Stimulated activated effector memory CD8-positive, alpha-beta T cell treated with anti-CD3 and anti-CD28 coated beads, Interleukin-12 subunit alpha, Interleukin-12 subunit beta, amount 100 ng/mL, for 72 hours (primary cell): ENCODE results near the gene BTN2A1.
"Not testable (repeated sequence)": the region's sequence is repeated elsewhere in the genome, so short reads cannot be mapped to it uniquely, and the experiment has no call there.

Experiments used
- ATAC-seq: fragments of 150-1000 bp; cut with Tn5 transposase; 2 replicates; pipeline ENCODE4 v1.10.0; 2021
- DNase-seq, 2 donors: peaks; one replicate each; pipeline ENCODE4 v3.0.0; 2021 to 2022; ENCODE audit warnings: low spot score in 2 of 2
- H3K27ac Mint-ChIP-seq: one replicate; pipeline ENCODE4 v1.8.0; 2022; ENCODE audit warnings: mild to moderate bottlenecking, mixed read lengths
- H3K36me3 Mint-ChIP-seq: one replicate; pipeline ENCODE4 v1.8.0; 2022; ENCODE audit warnings: mild to moderate bottlenecking, mixed read lengths
- H3K4me1 Mint-ChIP-seq: one replicate; pipeline ENCODE4 v1.8.0; 2022; ENCODE audit warnings: mixed read lengths
- H3K4me3 Mint-ChIP-seq: one replicate; pipeline ENCODE4 v1.8.0; 2022; ENCODE audit warnings: mild to moderate bottlenecking, mixed read lengths
- H3K9me3 Mint-ChIP-seq: one replicate; pipeline ENCODE4 v1.8.0; 2022; ENCODE audit warnings: mixed read lengths

Gene BTN2A1

DNA sequence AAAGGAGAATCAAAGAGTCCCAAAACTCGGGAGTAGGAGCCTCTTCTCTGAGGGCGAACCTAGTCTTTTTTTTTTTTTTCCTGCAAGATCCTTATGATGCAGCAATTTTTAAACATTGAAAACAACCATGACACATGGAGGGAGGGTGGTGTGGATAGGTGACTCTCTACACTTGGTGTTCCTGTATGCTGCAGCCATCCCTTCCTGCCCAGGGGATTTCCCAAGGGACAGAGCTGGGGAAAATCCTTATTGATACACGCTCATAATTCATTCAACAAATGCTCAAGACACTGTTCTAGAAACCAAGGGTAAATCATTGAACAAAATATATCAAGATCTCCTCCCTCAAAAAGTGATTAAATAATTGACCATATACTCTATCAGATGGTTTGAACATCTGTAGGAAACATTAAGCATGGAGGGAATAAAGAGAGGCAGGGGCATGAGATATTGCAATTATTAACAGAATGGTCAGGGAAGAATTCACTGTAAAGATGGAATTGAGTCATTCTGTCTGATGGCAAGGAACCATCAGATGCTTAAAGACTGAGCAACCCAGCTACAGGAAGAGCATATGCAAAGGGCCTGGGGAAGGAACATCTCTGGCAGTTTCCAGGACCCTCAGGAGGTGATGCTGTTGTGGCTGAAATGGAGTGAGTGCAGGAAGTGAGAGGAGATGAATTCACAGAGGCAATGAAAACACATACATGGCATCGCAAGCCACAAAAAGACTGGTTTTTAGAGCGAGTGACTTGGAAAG is 30.9 kb upstream of the BTN2A1 start:
- no peak for DNase-seq

DNA sequence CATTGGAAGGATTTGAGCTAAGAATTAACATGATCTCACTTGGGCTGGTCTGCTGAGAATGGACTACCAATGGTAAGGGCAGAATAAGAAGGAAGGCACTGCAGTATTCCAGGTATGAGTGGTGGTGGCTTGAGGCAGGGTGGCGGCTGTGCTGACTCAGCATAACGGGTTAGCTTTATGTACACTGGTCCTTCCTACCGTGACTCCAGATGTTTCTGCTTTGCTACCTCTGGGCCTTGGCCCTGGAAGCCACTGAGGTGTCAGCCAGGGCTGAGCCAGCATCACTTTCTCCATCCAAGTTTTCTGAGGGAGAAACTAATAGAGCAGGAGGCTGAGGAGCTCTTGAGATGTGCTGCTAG is 30.3 kb upstream of the BTN2A1 start:
- DNase-seq (no peak), ATAC-seq (no peak)
- peaks cover 6% of the 10 kb centered on the region for H3K36me3 Mint-ChIP-seq
- H3K27ac Mint-ChIP-seq, result no peak overlapping the region
- H3K4me3 Mint-ChIP-seq, result no peak overlapping the region
- H3K9me3 Mint-ChIP-seq, result no peaks in the 10 kb centered on the region
- peaks cover 21% of the 10 kb centered on the region for H3K4me1 Mint-ChIP-seq

More for the DNA sequence above, 30.9 kb upstream of the BTN2A1 start:
- no peak overlapping the region for H3K4me3 Mint-ChIP-seq
- H3K9me3 Mint-ChIP-seq, result no peaks in the 10 kb centered on the region
- peaks cover 21% of the 10 kb centered on the region for H3K4me1 Mint-ChIP-seq
- H3K27ac Mint-ChIP-seq, result no peak overlapping the region
- H3K36me3 Mint-ChIP-seq, result peaks cover 6% of the 10 kb centered on the region
- no peak for ATAC-seq

DNA sequence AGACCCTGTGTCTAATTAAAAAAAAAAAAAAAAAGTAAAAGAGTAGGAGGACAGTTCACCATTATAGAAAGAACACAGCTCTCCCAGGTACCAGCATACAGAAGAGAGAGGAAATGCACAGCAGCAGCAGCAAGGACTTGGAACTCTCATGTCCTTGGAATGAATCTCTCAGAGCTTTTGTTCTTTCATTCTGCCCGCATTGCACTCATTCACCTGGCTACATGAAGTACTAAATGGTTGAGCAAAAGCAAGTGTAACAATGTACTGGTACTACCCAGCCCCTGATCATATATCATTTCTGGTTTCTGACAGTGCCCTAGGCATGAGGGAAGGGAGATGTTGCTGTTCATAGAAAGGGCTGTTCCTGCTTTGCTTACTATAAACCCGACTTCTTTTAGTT is 29.5 kb upstream of the BTN2A1 start:
- ATAC-seq (no peak), DNase-seq (no peak)
- Mint-ChIP-seq H3K27ac (peak overlapping the region; percentile 12), H3K9me3 (no peaks in the 10 kb centered on the region), H3K4me3 (no peak overlapping the region), H3K4me1 (peaks cover 16% of the 10 kb centered on the region), H3K36me3 (peaks cover 6% of the 10 kb centered on the region)

DNA sequence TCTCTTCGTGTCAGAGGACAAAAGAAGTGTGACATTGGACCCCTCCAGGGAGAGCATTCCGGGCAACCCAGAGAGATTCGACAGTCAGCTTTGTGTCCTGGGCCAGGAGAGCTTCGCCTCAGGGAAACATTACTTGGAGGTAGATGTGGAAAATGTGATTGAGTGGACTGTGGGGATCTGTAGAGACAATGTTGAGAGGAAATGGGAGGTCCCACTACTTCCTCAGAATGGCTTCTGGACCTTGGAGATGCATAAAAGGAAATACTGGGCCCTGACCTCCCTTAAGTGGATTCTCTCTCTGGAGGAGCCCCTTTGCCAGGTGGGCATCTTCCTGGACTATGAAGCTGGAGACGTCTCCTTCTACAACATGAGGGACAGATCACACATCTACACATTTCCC is 27.0 kb upstream of the BTN2A1 start:
- ATAC-seq, result no peak
- Mint-ChIP-seq H3K27ac (peak overlapping the region; percentile 8), H3K4me3 (no peak overlapping the region), H3K4me1 (peaks cover 10% of the 10 kb centered on the region), H3K36me3 (peaks cover 6% of the 10 kb centered on the region), H3K9me3 (peaks cover 8% of the 10 kb centered on the region)
- DNase-seq, result no peak

DNA sequence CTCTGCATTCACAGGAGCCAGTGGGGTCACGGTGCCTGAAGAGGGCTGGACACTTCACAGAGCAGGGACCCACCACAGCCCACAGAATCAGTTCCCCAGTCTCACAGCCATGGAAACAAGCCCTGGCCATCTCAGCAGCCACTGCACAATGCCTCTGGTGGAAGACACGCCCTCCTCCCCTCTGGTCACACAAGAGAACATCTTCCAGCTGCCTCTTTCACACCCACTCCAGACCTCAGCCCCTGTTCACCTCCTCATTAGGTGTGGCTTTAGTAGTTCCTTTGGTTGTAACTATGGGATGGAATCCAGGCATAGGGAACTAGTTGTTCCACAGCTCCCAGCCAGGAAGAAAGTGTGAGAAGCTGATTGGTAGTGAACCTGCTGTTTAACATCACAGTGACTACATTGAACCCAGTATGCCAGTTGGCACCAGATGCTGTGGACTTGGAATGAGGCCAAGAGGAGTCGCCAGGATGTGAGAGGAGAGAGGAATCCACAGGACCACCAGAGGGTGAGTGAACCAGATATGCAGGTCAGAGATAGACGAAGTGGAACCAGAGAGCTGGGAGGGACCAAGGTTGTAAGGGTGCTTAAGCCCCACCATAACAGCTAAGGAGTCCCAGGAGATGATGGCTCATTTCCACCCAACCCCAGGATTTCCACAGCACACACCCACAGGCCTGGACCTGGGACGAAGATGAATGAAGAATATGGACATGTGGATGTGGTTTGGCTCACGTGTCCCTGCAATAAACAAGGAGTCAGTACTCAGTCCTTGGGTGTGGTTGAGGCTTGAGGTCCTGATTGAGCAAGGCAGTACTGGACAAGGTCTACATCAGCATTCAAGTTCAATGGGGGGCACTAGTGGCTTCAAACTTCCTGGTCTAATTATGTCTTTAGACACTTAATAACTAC is 26.2 kb upstream of the BTN2A1 start:
- Mint-ChIP-seq H3K9me3 (peaks cover 8% of the 10 kb centered on the region), H3K27ac (no peak overlapping the region), H3K4me3 (no peak overlapping the region), H3K4me1 (peaks cover 5% of the 10 kb centered on the region), H3K36me3 (peaks cover 6% of the 10 kb centered on the region)
- no peak for DNase-seq
- ATAC-seq, result no peak

DNA sequence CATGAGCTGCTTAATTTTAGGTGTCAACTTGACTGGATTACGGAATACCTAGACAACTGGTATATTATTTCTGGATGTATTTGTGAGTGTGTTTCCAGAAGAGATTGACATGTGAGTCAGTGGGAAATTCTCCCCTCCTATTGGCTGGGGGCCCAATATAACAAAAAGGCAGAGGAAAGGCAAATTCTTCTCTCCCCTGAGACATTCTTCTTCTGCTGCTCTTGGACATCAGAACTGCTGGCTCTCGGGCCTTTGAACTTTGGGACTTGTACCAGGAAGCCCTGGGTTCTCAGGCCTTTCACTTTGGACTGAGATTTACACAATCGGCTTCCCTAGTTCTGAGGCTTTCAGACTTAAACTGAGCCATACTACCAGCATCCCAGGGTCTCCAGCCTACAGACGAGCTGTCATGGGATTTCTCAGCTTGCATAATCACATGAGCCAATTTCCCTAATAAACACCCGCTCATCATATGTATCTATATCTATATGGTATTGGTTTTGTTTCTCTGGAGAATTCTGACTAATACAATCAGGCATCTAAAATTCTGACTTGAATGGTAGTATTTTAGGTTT is 25.0 kb upstream of the BTN2A1 start:
- ATAC-seq, result no peak
- H3K9me3 Mint-ChIP-seq, result peaks cover 8% of the 10 kb centered on the region
- DNase-seq, result no peak
- H3K4me1 Mint-ChIP-seq, result no peaks in the 10 kb centered on the region
- no peak overlapping the region for H3K27ac Mint-ChIP-seq
- no peak overlapping the region for H3K4me3 Mint-ChIP-seq
- peaks cover 4% of the 10 kb centered on the region for H3K36me3 Mint-ChIP-seq

DNA sequence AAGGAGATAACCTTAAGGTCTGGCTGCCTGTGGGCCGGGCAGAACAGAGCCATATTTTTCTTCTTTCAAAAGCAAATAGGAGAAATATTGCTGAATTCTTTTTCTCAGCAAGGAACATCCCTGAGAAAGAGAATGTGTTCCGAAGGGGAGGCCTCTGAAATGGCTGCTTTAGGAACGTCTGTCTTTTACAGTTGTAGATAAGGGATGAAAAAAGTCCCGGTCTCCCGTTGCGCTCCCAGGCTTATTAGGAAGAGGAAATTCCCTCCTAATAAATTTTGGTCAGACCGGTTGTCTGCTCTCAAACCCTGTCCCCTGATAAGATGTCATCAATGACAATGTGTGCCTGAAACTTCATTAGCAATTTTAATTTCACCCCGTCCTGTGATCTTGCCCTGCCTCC is 24.1 kb upstream of the BTN2A1 start:
- ATAC-seq, H3K4me3 Mint-ChIP-seq, H3K9me3 Mint-ChIP-seq, DNase-seq, H3K36me3 Mint-ChIP-seq, H3K27ac Mint-ChIP-seq, H3K4me1 Mint-ChIP-seq: not testable (repeated sequence)

DNA sequence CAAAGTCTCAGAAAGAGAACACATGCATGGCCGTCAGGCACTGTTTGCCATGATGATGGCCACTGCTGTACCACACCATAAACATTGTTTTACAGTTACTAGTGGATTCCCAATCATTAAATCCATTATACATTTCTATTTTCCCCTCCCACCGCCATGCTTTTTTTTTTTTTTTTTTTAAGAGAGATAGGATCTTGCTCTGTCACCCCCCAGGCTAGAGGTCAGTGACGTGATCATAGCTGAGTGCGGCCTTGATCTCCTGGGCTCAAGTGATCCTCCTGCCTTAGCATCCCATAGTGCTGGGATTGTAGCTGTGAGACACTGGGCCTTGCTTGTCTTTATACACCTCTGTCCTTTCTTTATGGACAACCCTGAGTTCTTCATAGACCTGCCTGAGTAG is 21.7 kb upstream of the BTN2A1 start:
- H3K27ac Mint-ChIP-seq, result no peak overlapping the region
- ATAC-seq, result no peak

DNA sequence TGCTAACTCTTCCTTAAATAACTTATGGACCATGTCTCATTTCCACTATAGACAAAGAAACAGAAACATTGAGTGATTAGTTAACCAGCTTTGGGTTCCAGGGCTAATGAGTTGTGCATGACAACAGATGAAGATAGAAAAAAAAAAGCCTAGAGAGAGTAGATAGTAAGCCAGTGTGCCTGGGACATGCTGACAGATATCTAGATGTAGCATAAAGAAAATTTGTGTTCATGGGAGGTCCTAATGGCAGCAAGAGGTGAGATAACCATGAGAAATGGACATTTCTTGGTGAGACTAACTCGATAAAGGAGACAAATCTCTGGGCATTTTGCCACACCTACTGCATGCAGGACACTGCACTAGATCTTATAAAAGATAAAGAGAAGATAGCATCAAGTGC is 20.2 kb upstream of the BTN2A1 start:
- Mint-ChIP-seq H3K4me1 (peaks cover 28% of the 10 kb centered on the region), H3K9me3 (peaks cover 8% of the 10 kb centered on the region), H3K4me3 (no peak overlapping the region), H3K27ac (no peak overlapping the region), H3K36me3 (peaks cover 11% of the 10 kb centered on the region)
- no peak for ATAC-seq
- DNase-seq, result no peak

More for the DNA sequence above, 21.7 kb upstream of the BTN2A1 start:
- Mint-ChIP-seq H3K4me1 (peaks cover 18% of the 10 kb centered on the region), H3K9me3 (peaks cover 8% of the 10 kb centered on the region), H3K4me3 (no peak overlapping the region), H3K36me3 (peaks cover 11% of the 10 kb centered on the region)
- no peak for DNase-seq

DNA sequence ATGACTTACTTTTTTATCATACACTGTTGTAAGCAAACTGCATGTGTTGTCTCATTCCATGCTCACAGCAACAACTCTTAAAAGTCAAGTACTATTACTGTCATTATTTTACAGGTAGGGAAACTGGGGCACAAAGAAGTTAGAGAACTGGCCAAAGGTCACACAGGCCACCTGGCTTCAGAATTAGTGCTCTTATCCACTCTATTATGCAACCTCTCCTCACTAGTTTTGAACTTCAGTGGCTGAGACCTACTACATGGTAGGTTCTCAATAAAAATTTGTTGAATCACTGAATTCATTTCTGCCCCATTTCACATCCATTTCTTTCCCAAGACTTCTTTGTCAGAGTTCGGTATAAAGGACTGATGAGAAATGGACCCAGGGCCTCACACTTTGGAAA is 19.8 kb upstream of the BTN2A1 start:
- no peak for ATAC-seq
- Mint-ChIP-seq H3K4me1 (peaks cover 33% of the 10 kb centered on the region), H3K36me3 (peaks cover 11% of the 10 kb centered on the region), H3K27ac (no peak overlapping the region), H3K9me3 (peaks cover 8% of the 10 kb centered on the region), H3K4me3 (no peak overlapping the region)
- DNase-seq, result no peak

DNA sequence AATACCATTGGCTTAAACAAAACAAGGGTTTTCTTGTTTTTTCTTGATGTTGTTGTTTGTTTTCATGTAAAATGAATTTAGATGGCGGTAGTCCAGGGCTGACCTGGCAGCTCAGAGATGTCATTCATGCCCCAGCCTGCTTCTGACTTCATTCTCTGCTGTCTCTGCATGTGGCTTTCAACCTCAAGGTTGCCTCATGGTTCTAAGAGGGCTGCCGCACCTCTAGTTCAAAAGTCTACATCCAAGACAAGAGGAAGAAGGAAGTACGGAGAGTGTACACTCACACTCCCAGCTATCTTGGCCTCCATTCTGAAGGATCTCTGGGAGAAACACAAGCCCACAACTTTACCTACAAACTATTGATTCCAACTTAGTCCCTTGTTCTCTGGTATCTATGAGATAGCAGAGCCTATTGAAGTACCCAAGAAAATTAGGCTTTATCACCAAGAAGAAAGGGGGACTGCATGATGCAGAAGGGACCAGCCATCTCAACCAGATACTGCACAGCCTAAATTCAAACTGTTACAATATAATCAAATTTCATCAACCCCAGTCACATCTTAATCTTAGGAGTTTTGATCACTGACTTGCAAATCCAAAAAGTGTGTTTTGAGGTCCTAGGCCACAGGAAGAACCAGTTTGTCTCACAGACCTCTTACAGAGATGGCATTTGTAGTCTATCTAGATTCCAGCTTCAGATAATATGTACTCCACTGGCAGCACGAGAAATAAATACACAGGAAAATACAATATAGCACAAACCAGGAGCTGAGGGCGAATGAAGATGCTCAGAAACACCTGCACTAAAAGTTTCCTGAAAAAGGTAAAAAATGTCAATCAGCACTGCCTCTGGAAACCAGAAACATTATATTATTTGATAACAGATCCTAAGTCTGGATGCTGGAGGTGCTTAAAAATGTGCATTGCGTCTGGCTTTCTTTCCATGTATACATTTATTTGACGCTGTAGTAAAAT is 18.3 kb upstream of the BTN2A1 start:
- ATAC-seq (no peak), DNase-seq (no peak)
- H3K9me3 Mint-ChIP-seq, result peaks cover 2% of the 10 kb centered on the region
- peaks cover 15% of the 10 kb centered on the region for H3K36me3 Mint-ChIP-seq
- peak overlapping the region; percentile 89 for H3K4me3 Mint-ChIP-seq
- peak overlapping the region; percentile 97 for H3K27ac Mint-ChIP-seq
- peaks cover 46% of the 10 kb centered on the region for H3K4me1 Mint-ChIP-seq

DNA sequence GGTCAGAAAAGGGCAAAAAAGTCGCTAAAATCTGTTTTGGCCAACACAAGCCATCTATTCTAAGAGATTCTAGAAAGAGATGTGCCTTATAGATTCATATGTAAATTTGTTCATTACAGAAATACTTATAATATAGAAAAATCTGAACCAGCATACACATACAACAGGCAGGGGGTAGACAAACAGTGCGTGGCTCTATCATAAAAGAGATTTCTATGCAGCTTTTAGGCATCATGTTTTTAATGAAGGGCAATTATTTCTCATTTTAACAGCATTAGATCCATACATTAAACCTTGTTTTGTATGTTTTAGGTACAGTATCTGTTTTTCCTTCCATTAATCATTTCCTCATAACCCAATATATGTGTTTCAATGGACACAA is 16.8 kb upstream of the BTN2A1 start:
- peaks cover 62% of the 10 kb centered on the region for H3K4me1 Mint-ChIP-seq
- peak overlapping the region; percentile 97 for H3K27ac Mint-ChIP-seq

DNA sequence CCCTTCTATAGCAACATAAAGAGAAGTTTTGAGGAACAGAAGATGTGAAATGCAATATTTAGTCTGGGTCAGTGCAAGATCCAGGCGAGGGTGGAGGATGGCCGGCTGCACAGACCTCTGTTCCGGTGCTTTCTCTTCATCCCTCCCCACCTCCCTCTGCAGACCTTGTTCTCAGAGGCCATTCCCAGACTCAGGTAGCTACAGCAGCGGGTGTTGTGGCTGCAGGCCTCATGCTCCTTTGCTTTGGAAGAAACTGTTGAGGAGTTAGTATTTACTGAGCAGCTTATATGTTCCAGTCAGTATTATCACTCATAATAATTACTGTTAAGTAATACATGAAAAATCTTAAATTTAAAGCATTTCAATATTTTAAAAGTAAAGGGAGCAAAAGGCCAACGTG is 15.8 kb upstream of the BTN2A1 start:
- no peaks in the 10 kb centered on the region for H3K9me3 Mint-ChIP-seq
- H3K4me1 Mint-ChIP-seq, result peaks cover 72% of the 10 kb centered on the region
- no peak for ATAC-seq
- peak overlapping the region; percentile 97 for H3K27ac Mint-ChIP-seq
- H3K4me3 Mint-ChIP-seq, result peak overlapping the region; percentile 89
- no peak for DNase-seq
- H3K36me3 Mint-ChIP-seq, result peaks cover 38% of the 10 kb centered on the region

More for the DNA sequence above, 16.8 kb upstream of the BTN2A1 start:
- peaks cover 30% of the 10 kb centered on the region for H3K36me3 Mint-ChIP-seq
- H3K9me3 Mint-ChIP-seq, result no peaks in the 10 kb centered on the region
- DNase-seq (no peak), ATAC-seq (no peak)
- peak overlapping the region; percentile 89 for H3K4me3 Mint-ChIP-seq

DNA sequence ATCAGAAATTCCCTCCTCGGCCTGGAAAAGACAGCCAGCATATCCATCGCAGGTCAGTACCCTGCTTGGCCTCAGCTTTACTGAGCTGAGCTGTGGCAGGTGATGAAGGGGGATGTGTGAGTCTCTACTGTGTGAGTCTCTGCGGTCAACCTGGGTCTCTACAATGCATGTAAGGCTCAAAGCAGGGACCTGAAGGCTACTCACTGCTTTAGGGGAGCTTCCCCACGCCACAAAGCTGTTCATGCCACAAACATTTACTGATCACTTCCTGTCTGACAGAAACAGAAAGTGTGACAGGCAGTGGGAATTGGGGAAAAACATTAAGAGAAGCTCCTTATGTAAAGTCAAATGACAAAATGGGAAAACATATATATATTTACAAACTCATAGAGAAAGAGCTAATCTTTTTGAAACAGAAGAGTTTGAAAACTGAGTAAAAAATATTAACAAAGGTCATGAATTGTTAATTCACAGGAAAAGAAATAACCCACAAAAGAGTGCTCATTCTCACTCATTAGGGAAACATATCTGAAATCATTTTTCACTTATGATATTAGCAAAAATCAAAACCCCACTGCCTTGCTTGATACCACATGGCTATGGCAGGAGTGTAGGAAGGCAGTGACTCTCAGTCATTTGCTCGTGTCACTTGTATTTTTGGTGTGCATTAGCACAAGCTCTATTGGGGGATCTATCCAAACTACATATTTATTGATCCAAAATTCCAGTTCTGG is 11.7 kb upstream of the BTN2A1 start:
- Mint-ChIP-seq H3K36me3 (peaks cover 58% of the 10 kb centered on the region), H3K27ac (peak overlapping the region; percentile 20), H3K4me3 (peak overlapping the region; percentile 48), H3K4me1 (peaks cover 64% of the 10 kb centered on the region), H3K9me3 (no peaks in the 10 kb centered on the region)
- peak; percentile 33 to 74 for DNase-seq
- peak; percentile 99 for ATAC-seq
